ENCODE data around the gene QTRT2.

QTRT2 gene

DNA sequence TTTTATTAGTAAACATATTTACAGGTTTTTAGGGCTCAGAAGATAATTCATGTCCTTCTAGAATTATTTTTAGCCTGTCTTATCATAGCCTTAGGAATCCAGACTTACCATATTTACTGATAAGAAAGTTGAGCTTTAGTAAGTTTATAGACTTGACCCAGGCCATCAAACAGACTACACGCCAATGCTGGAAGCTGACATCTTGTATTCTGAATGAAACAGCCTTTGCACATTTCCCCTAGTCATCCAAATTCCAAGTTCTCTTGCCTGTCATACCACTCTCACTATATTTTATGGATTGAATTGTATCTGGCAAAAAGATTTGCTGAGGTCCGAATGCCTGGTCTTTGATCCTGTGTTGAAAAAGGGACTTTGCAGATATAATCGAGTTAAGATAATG, 63.7 kb downstream of the QTRT2 start:
- DNase-seq (ENCODE audit: low read depth in 3 of 3, low spot score in 1 of 3), result no peak

DNA sequence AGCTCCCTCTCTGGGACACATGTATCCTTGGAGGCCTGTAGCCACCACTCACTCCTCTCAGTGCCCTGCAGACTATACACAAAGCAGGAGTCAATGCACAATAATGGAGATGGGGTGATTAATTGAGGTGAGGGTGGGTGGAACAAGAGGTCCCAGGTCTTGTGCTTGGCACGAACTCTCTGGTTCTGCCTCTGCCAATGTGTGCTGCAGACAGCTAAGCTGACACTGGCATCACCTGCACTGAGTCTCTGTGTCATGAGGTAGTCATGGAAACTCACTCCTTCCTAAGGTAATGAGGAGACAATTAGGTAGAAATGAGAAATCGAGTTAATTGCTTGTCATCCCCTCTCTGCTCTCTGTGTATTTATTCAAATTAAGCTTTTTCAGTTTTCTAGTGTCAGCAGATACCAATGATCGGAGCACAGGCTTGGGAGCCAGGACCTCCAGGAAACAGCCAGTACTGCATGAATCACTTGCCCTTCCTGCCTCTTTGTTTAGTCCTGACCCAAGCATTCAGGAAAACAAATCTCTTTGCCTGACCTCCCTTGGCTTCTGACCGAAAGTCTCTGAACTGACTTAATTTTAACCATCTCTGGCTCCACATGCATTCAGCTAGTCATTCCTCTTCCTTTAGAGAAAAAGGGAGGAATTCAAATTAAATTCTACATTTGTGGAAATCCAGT, 65.6 kb downstream of the QTRT2 start:
- no peak for DNase-seq (ENCODE audit: low read depth in 3 of 3, low spot score in 1 of 3)

DNA sequence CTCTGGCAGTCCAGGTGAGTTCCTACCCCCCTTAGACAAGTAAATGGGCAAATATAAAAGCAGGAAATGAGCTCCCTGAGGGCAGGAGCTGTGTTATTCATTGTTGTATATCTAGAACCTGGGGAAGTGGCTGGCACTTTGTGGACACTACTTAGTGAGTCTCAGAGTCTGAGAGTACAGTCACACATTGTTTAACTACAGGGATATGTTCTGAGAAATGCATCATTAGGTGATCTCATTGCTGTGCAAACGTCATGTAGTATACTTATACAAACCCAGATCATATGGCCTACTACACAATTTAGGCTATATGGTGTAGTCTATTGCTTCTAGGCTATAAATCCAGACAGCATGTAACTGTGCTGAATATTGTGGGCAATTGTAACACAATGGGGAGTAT, 69.9 kb downstream of the QTRT2 start:
- no peak for DNase-seq (ENCODE audit: low read depth in 3 of 3, low spot score in 1 of 3)

DNA sequence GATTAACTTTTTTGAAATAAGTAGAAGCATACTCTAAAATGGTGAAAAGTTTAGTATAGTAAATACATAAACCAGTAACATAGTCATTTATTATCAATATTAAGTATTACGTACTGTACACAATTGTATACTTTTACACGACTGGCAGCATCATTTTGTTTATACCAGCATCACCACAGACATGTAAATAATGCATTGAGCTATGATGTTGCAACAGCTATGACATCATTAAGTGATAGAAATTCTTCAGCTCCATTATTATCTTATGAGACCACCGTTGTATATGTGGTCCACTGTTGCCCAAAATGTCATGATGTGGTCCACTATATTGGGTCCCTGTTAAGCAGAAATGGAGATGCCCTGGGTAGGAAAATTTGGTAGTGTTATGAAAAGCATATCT, 71.0 kb downstream of the QTRT2 start:
- no peak for DNase-seq (ENCODE audit: low read depth in 3 of 3, low spot score in 1 of 3)

DNA sequence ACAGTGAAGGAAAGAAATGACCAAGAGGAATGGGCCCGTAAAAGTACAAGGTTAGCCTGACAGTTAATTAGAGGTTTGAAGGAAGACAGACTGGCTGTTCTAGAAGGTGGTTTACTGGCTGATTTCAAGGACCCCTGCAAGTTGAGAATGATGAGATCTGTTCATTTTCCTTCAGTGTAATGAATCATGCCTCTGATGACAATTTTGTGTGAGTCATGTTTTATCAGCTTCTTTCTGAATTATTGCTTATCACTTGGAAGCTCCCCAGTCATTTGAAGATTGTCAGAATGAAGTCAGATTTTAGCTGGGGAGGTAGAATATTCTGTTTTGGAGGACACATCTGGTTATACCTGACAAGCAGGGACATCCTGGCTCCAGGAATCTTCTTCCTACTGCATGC, 71.7 kb downstream of the QTRT2 start:
- DNase-seq (ENCODE audit: low read depth in 3 of 3, low spot score in 1 of 3), result no peak

DNA sequence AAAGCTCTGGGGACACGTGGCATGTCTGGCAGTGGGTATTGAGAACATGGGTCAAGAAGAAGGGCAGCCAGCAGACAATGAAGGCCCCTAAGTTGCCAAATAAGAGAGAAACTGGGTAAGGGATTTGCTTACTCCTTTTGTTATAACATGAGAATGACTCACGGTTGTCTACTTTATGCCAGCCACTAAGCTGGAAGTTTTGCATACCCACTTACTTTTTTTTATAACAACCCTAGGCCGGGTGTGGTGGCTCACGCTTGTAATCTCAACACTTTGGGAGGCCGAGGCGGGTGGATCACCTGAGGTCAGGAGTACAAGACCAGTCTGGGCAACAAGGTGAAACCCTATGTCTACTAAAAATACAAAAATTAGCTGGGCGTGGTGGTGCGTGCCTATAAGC, 72.3 kb downstream of the QTRT2 start:
- DNase-seq (ENCODE audit: low read depth in 3 of 3, low spot score in 1 of 3), result no peak

DNA sequence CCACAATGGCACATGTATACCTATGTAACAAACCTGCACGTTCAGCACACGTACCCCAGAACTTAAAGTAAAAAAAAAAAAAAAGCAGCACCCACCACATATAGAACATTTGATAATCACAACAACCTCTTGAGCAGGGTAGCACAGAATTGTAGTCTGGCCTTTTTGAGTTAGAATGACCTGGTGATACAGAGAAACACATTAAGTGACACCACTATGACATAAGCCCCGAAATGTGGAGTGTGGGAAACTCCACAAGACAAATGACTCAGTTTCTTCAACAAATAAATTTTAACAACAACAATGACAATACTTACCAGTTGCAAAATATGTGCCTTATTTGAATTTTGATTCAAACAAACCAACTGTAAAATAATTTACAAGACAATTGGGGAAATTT, 76.0 kb downstream of the QTRT2 start:
- DNase-seq (ENCODE audit: low read depth in 3 of 3, low spot score in 1 of 3), result no peak

DNA sequence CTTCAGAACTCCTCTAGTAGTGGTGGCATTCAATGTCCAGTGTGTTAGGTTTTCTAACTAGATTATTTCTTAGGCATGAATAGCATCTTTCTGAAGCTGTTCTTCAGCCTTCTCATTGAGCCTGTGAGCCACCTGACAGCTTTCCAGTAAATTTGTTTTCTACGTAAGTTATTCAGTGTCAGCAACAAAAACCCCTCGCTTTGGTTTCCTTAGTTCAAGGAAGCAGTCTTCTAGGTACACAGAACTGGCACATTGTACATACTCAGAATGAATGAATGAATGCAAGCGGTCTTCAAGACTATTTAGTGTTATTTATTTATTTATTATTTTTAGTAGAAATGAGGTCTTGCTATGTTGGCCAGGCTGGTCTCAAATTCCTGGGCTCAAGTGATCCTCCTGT, 77.4 kb downstream of the QTRT2 start:
- no peak for DNase-seq (ENCODE audit: low read depth in 3 of 3, low spot score in 1 of 3)

Measured in stimulated activated CD4-positive, alpha-beta T cell treated with anti-CD3 and anti-CD28 coated beads, TNF-alpha, amount 100 ng/mL, for 1 hour (primary cell).